ENCODE data around the gene MKNK1.

DNA sequence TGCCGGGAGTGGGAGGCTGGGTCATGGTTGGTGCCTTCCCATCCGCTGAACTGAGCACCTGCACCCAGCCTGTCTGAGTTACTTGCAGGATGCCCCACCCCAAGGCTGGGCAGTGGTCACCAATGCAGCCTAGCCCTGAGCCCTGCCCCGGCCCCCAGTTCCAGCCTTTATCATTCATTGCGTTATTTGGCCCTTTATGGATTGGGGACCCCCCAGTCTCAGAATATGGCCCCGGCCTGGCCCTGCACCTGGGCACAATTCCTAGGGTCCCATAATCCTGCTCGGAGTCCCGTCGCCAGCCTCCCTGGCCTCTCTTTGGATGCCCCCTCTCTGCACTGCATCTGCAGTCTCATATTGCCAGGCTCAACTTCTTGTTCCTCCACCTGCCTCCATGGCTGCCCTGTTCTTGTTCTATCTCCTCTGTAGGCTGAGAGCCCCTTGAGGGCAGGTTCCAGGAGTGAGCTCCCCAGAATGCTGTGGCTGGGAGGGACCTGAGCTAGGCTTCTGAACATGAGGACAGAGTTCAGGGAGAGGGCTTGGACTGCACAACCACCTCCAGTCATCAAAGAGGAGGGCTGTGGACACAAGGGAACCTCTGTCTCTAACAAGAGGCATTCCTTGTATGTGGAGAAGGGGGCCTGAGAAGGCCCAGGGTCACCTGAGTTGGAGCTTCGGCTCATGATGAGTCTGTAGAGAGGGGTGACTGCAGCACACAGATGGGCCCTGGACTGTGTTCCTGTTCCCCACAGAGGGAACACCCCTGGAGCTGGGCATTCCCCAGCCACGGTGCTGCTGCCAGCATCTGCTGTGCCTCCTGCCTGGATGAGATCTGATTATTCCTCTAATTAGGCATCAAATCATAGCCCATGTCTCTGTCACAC is 51.5 kb downstream of the MKNK1 start:
- TF ChIP-seq, protein P1, sequence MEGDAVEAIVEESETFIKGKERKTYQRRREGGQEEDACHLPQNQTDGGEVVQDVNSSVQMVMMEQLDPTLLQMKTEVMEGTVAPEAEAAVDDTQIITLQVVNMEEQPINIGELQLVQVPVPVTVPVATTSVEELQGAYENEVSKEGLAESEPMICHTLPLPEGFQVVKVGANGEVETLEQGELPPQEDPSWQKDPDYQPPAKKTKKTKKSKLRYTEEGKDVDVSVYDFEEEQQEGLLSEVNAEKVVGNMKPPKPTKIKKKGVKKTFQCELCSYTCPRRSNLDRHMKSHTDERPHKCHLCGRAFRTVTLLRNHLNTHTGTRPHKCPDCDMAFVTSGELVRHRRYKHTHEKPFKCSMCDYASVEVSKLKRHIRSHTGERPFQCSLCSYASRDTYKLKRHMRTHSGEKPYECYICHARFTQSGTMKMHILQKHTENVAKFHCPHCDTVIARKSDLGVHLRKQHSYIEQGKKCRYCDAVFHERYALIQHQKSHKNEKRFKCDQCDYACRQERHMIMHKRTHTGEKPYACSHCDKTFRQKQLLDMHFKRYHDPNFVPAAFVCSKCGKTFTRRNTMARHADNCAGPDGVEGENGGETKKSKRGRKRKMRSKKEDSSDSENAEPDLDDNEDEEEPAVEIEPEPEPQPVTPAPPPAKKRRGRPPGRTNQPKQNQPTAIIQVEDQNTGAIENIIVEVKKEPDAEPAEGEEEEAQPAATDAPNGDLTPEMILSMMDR (IDR thresholded peaks at IDR 0.05): no peak
- TF ChIP-seq ZFX (IDR thresholded peaks at IDR 0.05; ENCODE audit: borderline replicate concordance): no peak
